ENCODE results near the gene COPG1. TPM values are rescaled to one million over a fixed set of nuclear protein-coding genes. Genes with fewer than 3 reads are reported as not detected.
"Not testable (repeated sequence)": the region's sequence is repeated elsewhere in the genome, so short reads cannot be mapped to it uniquely, and the experiment has no call there.

Gene COPG1
- polyA plus RNA-seq, 12 donors: 97.0 to 131 (median 109) TPM; not detected in 1

- no peak for DNase-seq
These were observed 10.3 kb upstream of the COPG1 start for GRCh38 chr3:129238945-129239705.

GRCh38 chr3:129239991-129240390 lies 9.4 kb upstream of the COPG1 start:
- no peak for DNase-seq

- DNase-seq: no peak
These were observed 9.0 kb upstream of the COPG1 start for GRCh38 chr3:129240436-129240835.

GRCh38 chr3:129245141-129245540 lies 4.3 kb upstream of the COPG1 start:
- no peak for DNase-seq

- DNase-seq: peak; percentile 79
These were observed 3.6 kb upstream of the COPG1 start for GRCh38 chr3:129245641-129246306.

GRCh38 chr3:129246636-129247035 lies 2.8 kb upstream of the COPG1 start:
- DNase-seq: no peak

- DNase-seq: no peak
These were observed 973 bp upstream of the COPG1 start for GRCh38 chr3:129248286-129248979.

GRCh38 chr3:129252748-129253147 lies 3.3 kb downstream of the COPG1 start:
- DNase-seq: no peak

GRCh38 chr3:129254536-129255230 lies 5.3 kb downstream of the COPG1 start:
- DNase-seq: no peak

GRCh38 chr3:129256270-129256669 lies 6.9 kb downstream of the COPG1 start:
- DNase-seq: no peak

GRCh38 chr3:129257609-129258008 lies 8.2 kb downstream of the COPG1 start:
- DNase-seq: no peak

- DNase-seq: no peak
These were observed 10.4 kb downstream of the COPG1 start for GRCh38 chr3:129259612-129260477.

GRCh38 chr3:129260606-129261005 lies 11.2 kb downstream of the COPG1 start:
- no peak for DNase-seq

- DNase-seq: no peak
These were observed 12.5 kb downstream of the COPG1 start for GRCh38 chr3:129261894-129262293.

GRCh38 chr3:129263161-129263910 lies 13.9 kb downstream of the COPG1 start:
- no peak for DNase-seq

- DNase-seq: not testable (repeated sequence)
These were observed 15.6 kb downstream of the COPG1 start for GRCh38 chr3:129264994-129265393.

GRCh38 chr3:129266651-129267050 lies 17.2 kb downstream of the COPG1 start:
- no peak for DNase-seq

GRCh38 chr3:129268396-129268795 lies 19.0 kb downstream of the COPG1 start:
- DNase-seq: no peak

GRCh38 chr3:129271674-129272073 lies 22.3 kb downstream of the COPG1 start:
- no peak for DNase-seq

- no peak for DNase-seq
These were observed 27.0 kb downstream of the COPG1 start for GRCh38 chr3:129276385-129276784.
